ENCODE measurements around the gene KRCC1.

Gene KRCC1

DNA sequence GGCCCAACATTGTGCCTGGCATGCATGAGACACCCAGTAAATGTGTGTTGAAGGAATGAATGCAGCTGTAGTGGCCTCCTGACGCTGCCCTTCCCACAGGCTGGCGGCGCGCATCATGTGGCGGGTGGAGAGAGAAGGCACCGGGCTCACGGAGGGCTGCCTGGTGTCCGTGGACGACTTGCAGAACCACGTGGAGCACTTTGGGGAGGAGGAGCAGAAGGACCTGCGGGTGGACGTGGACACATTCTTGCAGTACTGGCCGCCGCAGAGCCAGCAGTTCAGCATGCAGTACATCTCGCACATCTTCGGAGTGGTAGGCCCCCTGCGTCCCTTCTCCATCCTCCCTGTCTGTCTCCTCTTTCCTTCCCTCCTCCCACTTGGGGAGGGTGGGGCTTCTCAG, 32.2 kb upstream of the KRCC1 start:
- H3K4me2 ChIP-seq (ENCODE audit: insufficient read depth, low read length, poor library complexity, severe bottlenecking), result no peak overlapping the region
- H3K18ac ChIP-seq (ENCODE audit: low read length), result no peak overlapping the region
- H2BK120ac ChIP-seq (ENCODE audit: low read depth, low read length), result no peak overlapping the region
- no peak overlapping the region for H2BK12ac ChIP-seq (ENCODE audit: low read length)
- no peak for DNase-seq (ENCODE audit: low spot score)
- no peaks in the 10 kb centered on the region for H3K36me3 ChIP-seq (replicated peaks in 1 of 2; ENCODE audit: control insufficient read depth in 2 of 2, insufficient read depth in 2 of 2, low read length in 2 of 2)
- no peak overlapping the region for H4K91ac ChIP-seq (ENCODE audit: low read depth, low read length, poor library complexity)
- H3K4me3 ChIP-seq (ENCODE audit: low read length in 2 of 2), result no peak overlapping the region
- H3K9ac ChIP-seq (ENCODE audit: low read depth, low read length, poor library complexity), result no peak overlapping the region
- no peak overlapping the region for H2BK15ac ChIP-seq (ENCODE audit: low read length)
- no peak overlapping the region for H2AFZ ChIP-seq (ENCODE audit: low read length)
- no peaks in the 10 kb centered on the region for H3K79me1 ChIP-seq (ENCODE audit: low read depth, low read length)
- H3K4ac ChIP-seq (ENCODE audit: low read length), result no peak overlapping the region
- H3K27me3 ChIP-seq (ENCODE audit: control insufficient read depth in 3 of 3, insufficient read depth in 3 of 3, low read depth in 1 of 3, low read length in 3 of 3), result no peaks in the 10 kb centered on the region
- no peak overlapping the region for H2AK5ac ChIP-seq (ENCODE audit: low read depth, low read length)
- H3K27ac ChIP-seq (replicated peaks; ENCODE audit: low read length), result no peak overlapping the region
- H3K4me1 ChIP-seq (ENCODE audit: control insufficient read depth in 2 of 2, insufficient read depth in 1 of 2, low read depth in 1 of 2, low read length in 2 of 2), result peaks cover 0 to 2% of the 10 kb centered on the region in 2 donors
- peak overlapping the region; percentile 37 for H3K23ac ChIP-seq (ENCODE audit: low read depth, low read length, poor library complexity)
- no peak overlapping the region for H2BK5ac ChIP-seq (ENCODE audit: low read length)
- peak overlapping the region; percentile 32 for H3K14ac ChIP-seq (ENCODE audit: low read length)
- WGBS, 2 donors (ENCODE audit: extremely low coverage in 2 of 2, insufficient read length in 2 of 2, insufficient replicate concordance in 1 of 2), result no CpG with 5 or more reads among the region's 17 CpGs
- H4K8ac ChIP-seq (ENCODE audit: low read depth, low read length), result no peak overlapping the region
- H3K9me3 ChIP-seq (replicated peaks in 1 of 2; ENCODE audit: control insufficient read depth in 2 of 2, insufficient read depth in 1 of 2, low read depth in 1 of 2, low read length in 2 of 2), result no peaks in the 10 kb centered on the region

DNA sequence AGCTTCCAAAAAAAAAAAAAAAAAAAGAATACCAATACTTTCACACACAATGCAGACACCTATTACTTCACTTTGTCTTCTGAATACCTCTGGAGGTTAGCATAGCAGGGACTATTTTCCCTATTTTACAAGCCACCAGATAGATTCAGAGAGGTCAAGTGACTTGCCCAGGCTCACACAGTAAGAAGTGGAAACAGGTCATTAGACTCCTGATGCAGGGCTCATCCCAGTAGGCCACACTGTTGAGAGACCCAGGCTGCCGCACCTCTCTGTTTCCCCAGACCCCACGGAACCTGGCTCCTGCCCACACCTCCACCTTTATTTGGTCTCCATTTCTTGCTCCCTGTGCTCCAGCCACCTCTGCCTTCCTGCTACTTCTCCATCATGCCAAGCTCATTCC, 31.5 kb upstream of the KRCC1 start:
- H2BK12ac ChIP-seq (ENCODE audit: low read length), result no peak overlapping the region
- no peak overlapping the region for H3K4ac ChIP-seq (ENCODE audit: low read length)
- H2BK120ac ChIP-seq (ENCODE audit: low read depth, low read length), result no peak overlapping the region
- no peak overlapping the region for H3K4me2 ChIP-seq (ENCODE audit: insufficient read depth, low read length, poor library complexity, severe bottlenecking)
- no peak overlapping the region for H4K8ac ChIP-seq (ENCODE audit: low read depth, low read length)
- H4K91ac ChIP-seq (ENCODE audit: low read depth, low read length, poor library complexity), result no peak overlapping the region
- H3K79me1 ChIP-seq (ENCODE audit: low read depth, low read length), result no peaks in the 10 kb centered on the region
- H2AFZ ChIP-seq (ENCODE audit: low read length), result no peak overlapping the region
- no peak overlapping the region for H2AK5ac ChIP-seq (ENCODE audit: low read depth, low read length)
- H3K4me3 ChIP-seq (ENCODE audit: low read length in 2 of 2), result no peak overlapping the region
- H3K4me1 ChIP-seq (ENCODE audit: control insufficient read depth in 2 of 2, insufficient read depth in 1 of 2, low read depth in 1 of 2, low read length in 2 of 2), result peaks cover 0 to 2% of the 10 kb centered on the region in 2 donors
- no peaks in the 10 kb centered on the region for H3K27me3 ChIP-seq (ENCODE audit: control insufficient read depth in 3 of 3, insufficient read depth in 3 of 3, low read depth in 1 of 3, low read length in 3 of 3)
- no peaks in the 10 kb centered on the region for H3K36me3 ChIP-seq (replicated peaks in 1 of 2; ENCODE audit: control insufficient read depth in 2 of 2, insufficient read depth in 2 of 2, low read length in 2 of 2)
- H3K23ac ChIP-seq (ENCODE audit: low read depth, low read length, poor library complexity), result no peak overlapping the region
- no peak overlapping the region for H3K27ac ChIP-seq (replicated peaks; ENCODE audit: low read length)
- no peak overlapping the region for H3K18ac ChIP-seq (ENCODE audit: low read length)
- H3K14ac ChIP-seq (ENCODE audit: low read length), result no peak overlapping the region
- H2BK5ac ChIP-seq (ENCODE audit: low read length), result no peak overlapping the region
- H2BK15ac ChIP-seq (ENCODE audit: low read length), result no peak overlapping the region
- no CpG with 5 or more reads among the region's 2 CpGs for WGBS, 2 donors (ENCODE audit: extremely low coverage in 2 of 2, insufficient read length in 2 of 2, insufficient replicate concordance in 1 of 2)
- no peaks in the 10 kb centered on the region for H3K9me3 ChIP-seq (replicated peaks in 1 of 2; ENCODE audit: control insufficient read depth in 2 of 2, insufficient read depth in 1 of 2, low read depth in 1 of 2, low read length in 2 of 2)
- no peak for DNase-seq (ENCODE audit: low spot score)
- H3K9ac ChIP-seq (ENCODE audit: low read depth, low read length, poor library complexity), result no peak overlapping the region

DNA sequence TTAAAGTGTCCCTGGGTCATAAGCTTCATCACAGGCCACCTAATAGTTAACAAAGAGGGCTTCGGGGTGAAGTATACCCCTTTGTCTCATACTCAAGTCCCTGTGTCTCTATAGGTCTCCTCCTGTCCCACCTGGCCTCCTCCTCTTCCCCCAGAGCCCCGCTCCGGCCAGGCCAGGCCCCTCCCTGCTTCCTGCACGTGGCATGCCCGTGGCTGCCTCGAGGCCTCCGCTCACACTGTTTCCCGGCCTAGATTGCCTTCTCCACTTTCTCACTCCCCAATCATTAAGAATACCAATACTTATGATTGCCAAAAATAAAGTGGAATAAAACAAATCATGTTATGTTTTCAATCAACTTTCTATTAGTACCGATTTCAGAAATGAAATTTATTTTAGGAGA, 30.8 kb upstream of the KRCC1 start:
- WGBS, 2 donors (ENCODE audit: extremely low coverage in 2 of 2, insufficient read length in 2 of 2, insufficient replicate concordance in 1 of 2), result no CpG with 5 or more reads among the region's 9 CpGs
- no peak overlapping the region for H2AK5ac ChIP-seq (ENCODE audit: low read depth, low read length)
- no peak overlapping the region for H3K9ac ChIP-seq (ENCODE audit: low read depth, low read length, poor library complexity)
- H2BK120ac ChIP-seq (ENCODE audit: low read depth, low read length), result no peak overlapping the region
- no peaks in the 10 kb centered on the region for H3K9me3 ChIP-seq (replicated peaks in 1 of 2; ENCODE audit: control insufficient read depth in 2 of 2, insufficient read depth in 1 of 2, low read depth in 1 of 2, low read length in 2 of 2)
- H3K18ac ChIP-seq (ENCODE audit: low read length), result no peak overlapping the region
- H2BK5ac ChIP-seq (ENCODE audit: low read length), result no peak overlapping the region
- no peak overlapping the region for H2BK12ac ChIP-seq (ENCODE audit: low read length)
- no peak overlapping the region for H4K8ac ChIP-seq (ENCODE audit: low read depth, low read length)
- H3K4me1 ChIP-seq (ENCODE audit: control insufficient read depth in 2 of 2, insufficient read depth in 1 of 2, low read depth in 1 of 2, low read length in 2 of 2), result peaks cover 0 to 2% of the 10 kb centered on the region in 2 donors
- H3K36me3 ChIP-seq (replicated peaks in 1 of 2; ENCODE audit: control insufficient read depth in 2 of 2, insufficient read depth in 2 of 2, low read length in 2 of 2), result no peaks in the 10 kb centered on the region
- DNase-seq (ENCODE audit: low spot score), result no peak
- H2AFZ ChIP-seq (ENCODE audit: low read length), result no peak overlapping the region
- no peaks in the 10 kb centered on the region for H3K27me3 ChIP-seq (ENCODE audit: control insufficient read depth in 3 of 3, insufficient read depth in 3 of 3, low read depth in 1 of 3, low read length in 3 of 3)
- no peak overlapping the region for H3K23ac ChIP-seq (ENCODE audit: low read depth, low read length, poor library complexity)
- H3K4me2 ChIP-seq (ENCODE audit: insufficient read depth, low read length, poor library complexity, severe bottlenecking), result no peak overlapping the region
- H3K4ac ChIP-seq (ENCODE audit: low read length), result no peak overlapping the region
- H3K4me3 ChIP-seq (ENCODE audit: low read length in 2 of 2), result no peak overlapping the region
- H3K79me1 ChIP-seq (ENCODE audit: low read depth, low read length), result no peaks in the 10 kb centered on the region
- no peak overlapping the region for H3K14ac ChIP-seq (ENCODE audit: low read length)
- H3K27ac ChIP-seq (replicated peaks; ENCODE audit: low read length), result no peak overlapping the region
- H2BK15ac ChIP-seq (ENCODE audit: low read length), result no peak overlapping the region
- no peak overlapping the region for H4K91ac ChIP-seq (ENCODE audit: low read depth, low read length, poor library complexity)

DNA sequence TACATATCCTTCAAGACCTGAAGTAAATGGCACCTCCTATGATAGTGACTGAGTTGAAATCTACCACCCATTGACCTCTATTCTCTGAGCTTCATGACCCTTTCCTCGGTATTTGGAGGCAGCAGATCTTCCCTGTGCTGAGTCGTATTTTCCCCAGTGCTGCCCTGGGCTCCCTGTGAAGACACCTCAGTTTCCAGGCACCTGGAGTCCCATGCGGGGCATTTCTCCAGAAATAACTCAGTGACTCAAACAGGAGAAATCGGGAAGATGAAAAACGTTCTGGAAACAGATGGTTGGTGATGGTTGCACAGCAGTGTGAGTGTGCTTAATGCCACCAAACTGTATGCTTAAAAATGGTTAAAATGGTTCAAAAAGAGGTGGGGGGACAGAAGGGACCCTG, 30.0 kb upstream of the KRCC1 start:
- H3K79me1 ChIP-seq (ENCODE audit: low read depth, low read length), result no peaks in the 10 kb centered on the region
- no CpG with 5 or more reads among the region's 5 CpGs for WGBS, 2 donors (ENCODE audit: extremely low coverage in 2 of 2, insufficient read length in 2 of 2, insufficient replicate concordance in 1 of 2)
- H3K36me3 ChIP-seq (replicated peaks in 1 of 2; ENCODE audit: control insufficient read depth in 2 of 2, insufficient read depth in 2 of 2, low read length in 2 of 2), result no peaks in the 10 kb centered on the region
- no peak overlapping the region for H3K23ac ChIP-seq (ENCODE audit: low read depth, low read length, poor library complexity)
- no peak overlapping the region for H3K9ac ChIP-seq (ENCODE audit: low read depth, low read length, poor library complexity)
- H3K4me2 ChIP-seq (ENCODE audit: insufficient read depth, low read length, poor library complexity, severe bottlenecking), result no peak overlapping the region
- no peak overlapping the region for H2BK120ac ChIP-seq (ENCODE audit: low read depth, low read length)
- no peaks in the 10 kb centered on the region for H3K27me3 ChIP-seq (ENCODE audit: control insufficient read depth in 3 of 3, insufficient read depth in 3 of 3, low read depth in 1 of 3, low read length in 3 of 3)
- H3K9me3 ChIP-seq (replicated peaks in 1 of 2; ENCODE audit: control insufficient read depth in 2 of 2, insufficient read depth in 1 of 2, low read depth in 1 of 2, low read length in 2 of 2), result no peaks in the 10 kb centered on the region
- no peak overlapping the region for H3K27ac ChIP-seq (replicated peaks; ENCODE audit: low read length)
- H3K14ac ChIP-seq (ENCODE audit: low read length), result no peak overlapping the region
- H3K18ac ChIP-seq (ENCODE audit: low read length), result no peak overlapping the region
- no peak overlapping the region for H2AK5ac ChIP-seq (ENCODE audit: low read depth, low read length)
- H2BK5ac ChIP-seq (ENCODE audit: low read length), result no peak overlapping the region
- H2AFZ ChIP-seq (ENCODE audit: low read length), result no peak overlapping the region
- no peak overlapping the region for H2BK12ac ChIP-seq (ENCODE audit: low read length)
- no peak for DNase-seq (ENCODE audit: low spot score)
- H3K4ac ChIP-seq (ENCODE audit: low read length), result no peak overlapping the region
- H4K91ac ChIP-seq (ENCODE audit: low read depth, low read length, poor library complexity), result no peak overlapping the region
- no peak overlapping the region for H4K8ac ChIP-seq (ENCODE audit: low read depth, low read length)
- H3K4me3 ChIP-seq (ENCODE audit: low read length in 2 of 2), result no peak overlapping the region
- H3K4me1 ChIP-seq (ENCODE audit: control insufficient read depth in 2 of 2, insufficient read depth in 1 of 2, low read depth in 1 of 2, low read length in 2 of 2), result no peaks in the 10 kb centered on the region
- H2BK15ac ChIP-seq (ENCODE audit: low read length), result no peak overlapping the region

Measured in neuronal stem cell (in vitro differentiated cells).